HK-2 (cell line): ENCODE data around the gene P2RX3.

Experiments
- DNase-seq: peaks from one replicate; pipeline ENCODE4 v3.0.0-alpha.2; 2018; ENCODE audit not compliant: unreplicated experiment

Gene P2RX3

DNA sequence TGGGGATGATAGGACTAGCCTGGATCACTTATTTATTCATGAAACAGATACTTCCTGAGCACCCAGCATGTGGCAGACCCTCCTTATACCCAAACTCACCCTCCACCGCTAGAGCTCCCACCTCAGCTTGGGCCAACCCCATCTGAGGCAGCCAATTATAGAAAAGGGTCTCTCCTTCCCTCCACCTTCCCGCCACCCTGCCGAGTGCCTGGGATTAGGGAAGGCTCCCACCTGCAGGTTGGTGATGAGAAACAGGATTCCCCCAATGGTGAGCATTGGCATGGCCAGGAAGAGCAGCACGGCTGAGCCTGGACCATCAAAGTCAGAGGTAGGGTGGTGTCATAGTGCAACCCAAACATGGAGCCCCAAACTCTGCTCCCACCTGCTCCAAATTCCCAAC, 82.9 kb downstream of the P2RX3 start:
- no peak for DNase-seq

DNA sequence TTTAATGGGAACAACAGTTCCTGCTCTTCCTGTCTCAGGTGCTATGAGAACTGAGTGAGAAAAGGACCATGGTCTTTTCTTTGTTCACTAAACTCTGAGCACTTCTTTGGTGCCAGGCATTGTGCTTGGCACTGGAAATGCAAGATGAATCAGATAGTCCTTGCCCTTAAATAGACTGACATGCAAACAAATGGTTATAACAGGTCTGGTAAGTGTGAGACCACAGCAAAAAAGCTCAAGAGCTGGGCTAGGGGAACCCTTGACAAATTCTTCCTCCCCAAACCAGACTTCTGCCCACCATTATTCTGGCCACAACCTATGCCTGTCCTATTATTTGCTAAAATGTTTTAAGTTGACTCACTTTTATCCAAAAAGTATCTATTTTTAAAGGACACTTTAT, 83.7 kb downstream of the P2RX3 start:
- no peak for DNase-seq
